ENCODE data around the gene CFAP157.

- TF ChIP-seq CTCF (IDR thresholded peaks at IDR 0.05): no peak
- TF ChIP-seq POLR2A (IDR thresholded peaks at IDR 0.05): no peak
Measured at GRCh38 chr9:127758843-127759242, 52.1 kb downstream of the CFAP157 start.

Data from uterus (tissue), 2 donors.